Endothelial cell of umbilical vein (primary cell): Measurements from ENCODE around the gene PIEZO2. TPM values are rescaled to one million over a fixed set of nuclear protein-coding genes. Genes with fewer than 3 reads are reported as not detected.

Source experiments
- BruUV-seq: library from RNA; stranded (reverse); fragments of 400-500 nt; replicated peaks from 2 replicates; lab custom pipeline; 2021; lab: Mats Ljungman, UMichigan
- CTCF ChIA-PET: fragments of 300-600, 350-600 bp; sonication (Branson Sonifier 250); formaldehyde crosslinking; loops from one replicate; lab custom pipeline; 2021; ENCODE audit warnings: antibody characterized with exemption, inconsistent platforms; lab: Charles Lee
- POLR2A ChIA-PET: fragments of 300-600, 350-600 bp; sonication (Branson Sonifier 250); formaldehyde crosslinking; loops from one replicate; lab custom pipeline; 2021; ENCODE audit warnings: antibody characterized with exemption, inconsistent platforms; lab: Charles Lee
- DNase-seq: peaks from one replicate; pipeline ENCODE4 v3.0.0-alpha.2; 2011; ENCODE audit warnings: low read depth, low spot score
- FAIRE-seq: peaks from 2 replicates; lab custom pipeline; 2011; peaks lifted over from hg19 to GRCh38; lab: Jason Lieb, UNC
- H2AFZ ChIP-seq: 2 replicates; pipeline ENCODE4 v1.6.0; 2012; ENCODE audit warnings: low read depth, low read length, control low read depth, inconsistent platforms
- H3K27ac ChIP-seq: 2 replicates; pipeline ENCODE4 v1.5.1; 2011; ENCODE audit warnings: low read depth, mild to moderate bottlenecking, control low read depth, low read length, moderate library complexity; ENCODE audit not compliant: insufficient read depth
- H3K27me3 ChIP-seq, 2 experiments: 2 replicates each; pipeline versions ENCODE4 v1.6.0 to v1.6.1; 2011; ENCODE audit warnings: low read length in 2 of 2, mixed read lengths in 1 of 2; ENCODE audit not compliant: control insufficient read depth in 2 of 2, insufficient read depth in 2 of 2
- H3K36me3 ChIP-seq, 2 experiments: 2 replicates in 1 of 2; 3 replicates in 1 of 2; pipeline ENCODE4 v1.5.1; 2011; ENCODE audit warnings: low read length in 2 of 2, mild to moderate bottlenecking in 1 of 2, moderate library complexity in 1 of 2; ENCODE audit not compliant: control insufficient read depth in 2 of 2, insufficient read depth in 2 of 2; ENCODE audit errors: extremely low read depth in 1 of 2
- H3K4me1 ChIP-seq: 3 replicates; pipeline ENCODE4 v1.5.1; 2011; ENCODE audit warnings: mild to moderate bottlenecking, low read length; ENCODE audit not compliant: control insufficient read depth, insufficient read depth; ENCODE audit errors: extremely low read depth
- H3K4me2 ChIP-seq: 2 replicates; pipeline ENCODE4 v1.6.1; 2011; ENCODE audit warnings: low read length, control low read depth, mixed read lengths; ENCODE audit not compliant: insufficient read depth
- H3K4me3 ChIP-seq, 3 experiments: fragments of 200-600 bp in 1 of 3; sonication (generic), shearing (Covaris generic) in 1 of 3; replicated peaks in 1 of 3; 2 replicates each; pipeline ENCODE4 v1.5.1; 2011 to 2016; ENCODE audit warnings: control low read depth in 3 of 3, low read length in 3 of 3, mild to moderate bottlenecking in 2 of 3, inconsistent platforms in 1 of 3, low read depth in 1 of 3, moderate library complexity in 1 of 3; ENCODE audit not compliant: insufficient read depth in 1 of 3
- H3K79me2 ChIP-seq: 2 replicates; pipeline ENCODE4 v1.6.0; 2012; ENCODE audit warnings: low read length, inconsistent platforms; ENCODE audit not compliant: control insufficient read depth, insufficient read depth
- H3K9ac ChIP-seq: replicated peaks from 2 replicates; pipeline ENCODE3; 2011; ENCODE audit warnings: low read length, control low read depth; ENCODE audit not compliant: insufficient read depth; ENCODE audit errors: extremely low read depth
- H3K9me1 ChIP-seq: replicated peaks from 3 replicates; pipeline ENCODE4 v1.6.0; 2011; ENCODE audit warnings: mild to moderate bottlenecking, low read length; ENCODE audit not compliant: control insufficient read depth, insufficient read depth; ENCODE audit errors: extremely low read depth
- H3K9me3 ChIP-seq: replicated peaks from 2 replicates; pipeline ENCODE4 v1.5.1; 2012; ENCODE audit warnings: low read length, inconsistent platforms; ENCODE audit not compliant: control insufficient read depth, insufficient read depth
- H4K20me1 ChIP-seq: replicated peaks from 2 replicates; pipeline ENCODE3; 2011; ENCODE audit warnings: mild to moderate bottlenecking, low read length; ENCODE audit not compliant: control insufficient read depth, insufficient read depth; ENCODE audit errors: extremely low read depth
- CTCF ChIP-seq, 2 donors: IDR thresholded peaks; 1 replicate in 1 of 2; 2 replicates in 1 of 2; pipeline ENCODE4 v1.5.1; 2011; ENCODE audit warnings: low read length in 2 of 2, mild to moderate bottlenecking in 2 of 2, moderate library complexity in 2 of 2, control low read depth in 1 of 2, inconsistent platforms in 1 of 2, low read depth in 1 of 2; ENCODE audit not compliant: insufficient read depth in 1 of 2; ENCODE audit errors: extremely low read depth in 1 of 2
- EZH2 ChIP-seq: IDR thresholded peaks from 2 replicates; pipeline ENCODE4 v1.6.1; 2012; ENCODE audit warnings: borderline replicate concordance, low read depth, mild to moderate bottlenecking, moderate library complexity, low read length, inconsistent platforms; ENCODE audit not compliant: severe bottlenecking
- FOS ChIP-seq: IDR thresholded peaks from 2 replicates; pipeline ENCODE4 v1.6.1; 2011; ENCODE audit warnings: mild to moderate bottlenecking, low read length, moderate library complexity, borderline replicate concordance; ENCODE audit not compliant: insufficient read depth
- GATA2 ChIP-seq: IDR thresholded peaks from 2 replicates; pipeline ENCODE4 v1.7.0; 2011; ENCODE audit warnings: low read depth, mild to moderate bottlenecking, moderate library complexity, mixed read lengths, low read length; ENCODE audit not compliant: insufficient read length, insufficient read depth
- JUN ChIP-seq: IDR thresholded peaks from 2 replicates; pipeline ENCODE4 v1.6.1; 2011; ENCODE audit warnings: borderline replicate concordance, low read depth; ENCODE audit not compliant: insufficient read length, insufficient read depth
- MAX ChIP-seq: IDR thresholded peaks from 2 replicates; pipeline ENCODE4 v1.6.1; 2011; ENCODE audit not compliant: insufficient read depth, insufficient read length
- MYC ChIP-seq: IDR thresholded peaks from one replicate; pipeline ENCODE4 v1.6.1; 2011; ENCODE audit warnings: mild to moderate bottlenecking, low read depth, low read length
- POLR2A ChIP-seq: IDR thresholded peaks from 2 replicates; pipeline ENCODE4 v1.6.1; 2012; ENCODE audit warnings: low read depth, mild to moderate bottlenecking, control low read depth, low read length
- POLR2AphosphoS5 ChIP-seq: IDR thresholded peaks from 2 replicates; pipeline ENCODE4 v1.6.1; 2012; ENCODE audit warnings: low read depth, mild to moderate bottlenecking, control low read depth, low read length, moderate library complexity; ENCODE audit not compliant: insufficient read depth
- dilution Hi-C: fragments of 300-500 bp; cut with MboI; formaldehyde crosslinking; loops from one replicate; pipeline ENCODE4 v1.15.0; 2019; ENCODE audit warnings: low sequenced_read_pairs; ENCODE audit not compliant: extremely low pct_ligation_motif_present
- intact Hi-C: fragments of 100-400 bp; cut with micrococcal nuclease; formaldehyde crosslinking; loops from one replicate; pipeline ENCODE4 v1.10.0; 2022
- polyA plus RNA-seq, 4 experiments: library from polyadenylated mRNA; depleted of rRNA in 3 of 4; stranded (reverse) in 3 of 4; unstranded in 1 of 4; fragments of >200 nt; gene quantifications; 2 replicates each; pipeline versions ENCODE4 v1.2.1 to v1.2.3, GENCODE V29; 2011 to 2012; ENCODE audit warnings: missing spikeins in 1 of 4
- total RNA-seq: library from RNA; stranded (reverse); gene quantifications from 2 replicates; pipeline ENCODE4 v1.2.3, GENCODE V29; 2021

PIEZO2 gene
- total and polyA plus RNA-seq, 2 donors (not counting 3 experiments of a cell fraction or from before 2014, with no cell fraction given), result 1.7 to 11.2 TPM

GRCh38 chr18:10841203-10841602, 308.2 kb downstream of the PIEZO2 start:
- H2AFZ ChIP-seq, result no peak overlapping the region
- TF ChIP-seq GATA2 (no peak), MYC (no peak), CTCF (IDR thresholded peaks at IDR 0.05; ENCODE audit: extremely low read depth in 1 of 2, insufficient read depth in 1 of 2, low read depth in 1 of 2, low read length in 2 of 2) (no peak), EZH2 (no peak), POLR2A (no peak), FOS (no peak), MAX (no peak), POLR2AphosphoS5 (no peak), JUN (no peak)
- H3K4me3 ChIP-seq, result no peak overlapping the region
- H3K79me2 ChIP-seq, result no peaks in the 10 kb centered on the region
- H3K27ac ChIP-seq, result no peak overlapping the region
- dilution Hi-C loops, result no loop called here
- FAIRE-seq, result no peak
- H3K9me1 ChIP-seq, result no peaks in the 10 kb centered on the region
- no peak overlapping the region for H3K9ac ChIP-seq
- BruUV-seq, result no TSS peak
- no peak for DNase-seq
- intact Hi-C loops, result no loop called here
- no peaks in the 10 kb centered on the region for H3K27me3 ChIP-seq
- CTCF ChIA-PET, result interaction anchor here (0.9 to 5.7 kb wide), 6 partner anchors 10 to 313 kb away, joined by 3 to 40 read pairs (median 4); no protein-coding TSS in a partner anchor
- no peaks in the 10 kb centered on the region for H3K4me1 ChIP-seq
- no peaks in the 10 kb centered on the region for H3K9me3 ChIP-seq
- POLR2A ChIA-PET, result no interaction called here
- no peaks in the 10 kb centered on the region for H4K20me1 ChIP-seq
- no peak overlapping the region for H3K4me2 ChIP-seq
- H3K36me3 ChIP-seq, result no peaks in the 10 kb centered on the region
